ENCODE results near the gene AEBP2. TPM values are rescaled to one million over a fixed set of nuclear protein-coding genes. Genes with fewer than 3 reads are reported as not detected.
A peak's percentile ranks its signal among the peaks of the same experiment; 100 is the strongest.

Gene AEBP2
- total and polyA plus RNA-seq, 3 experiments from 2014 or later, result 14.8 to 77.0 (median 73.6) TPM

- no peak overlapping the region for H3K27ac Mint-ChIP-seq
- Histone ChIP-seq H3K4me3 (ENCODE audit: low read length) (no peak overlapping the region), H3K9me3 (ENCODE audit: low read length) (no peaks in the 10 kb centered on the region), H3K4me1 (ENCODE audit: insufficient read depth, low read length) (peaks cover 6% of the 10 kb centered on the region), H3K36me3 (ENCODE audit: insufficient read depth, low read length) (no peaks in the 10 kb centered on the region), H3K27ac (ENCODE audit: low read depth, low read length) (no peak overlapping the region), H3K27me3 (ENCODE audit: insufficient read depth, low read length, poor library complexity, severe bottlenecking) (no peaks in the 10 kb centered on the region)
- ChIA-PET POLR2A (no interaction called here), CTCF (no interaction called here)
- no peak for DNase-seq
- peaks cover 32 to 35% (median 34%) of the 10 kb centered on the region in 3 donors for H3K4me1 Mint-ChIP-seq
- H3K9me3 Mint-ChIP-seq, result no peaks in the 10 kb centered on the region
- no peak overlapping the region for H3K4me3 Mint-ChIP-seq
- peaks cover 0 to 10% (median 6%) of the 10 kb centered on the region in 3 donors for H3K36me3 Mint-ChIP-seq
- H3K27me3 Mint-ChIP-seq, result no peaks in the 10 kb centered on the region
Measured at GRCh38 chr12:19527866-19528265, 88.6 kb downstream of the AEBP2 start.

DNA sequence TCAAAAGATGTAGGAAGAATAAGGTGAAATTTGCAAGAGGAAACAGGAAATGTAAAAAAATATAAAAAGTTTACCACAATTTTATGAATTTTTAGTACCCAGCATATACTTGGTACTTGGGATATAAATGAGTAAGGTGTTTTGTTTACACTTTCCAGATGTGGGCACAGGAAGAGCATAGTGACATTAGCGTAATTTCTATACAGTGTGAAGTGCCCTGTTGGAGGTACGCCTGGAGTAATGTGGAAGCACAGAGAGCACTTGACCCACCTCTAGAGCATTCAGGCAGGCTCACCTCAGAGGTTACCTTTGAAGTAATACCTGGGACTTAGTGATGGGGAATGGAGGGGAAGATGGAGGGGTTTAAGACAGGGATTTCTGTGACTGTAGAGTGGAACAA is 89.5 kb downstream of the AEBP2 start:
- H3K27me3 Mint-ChIP-seq, result no peaks in the 10 kb centered on the region
- peaks cover 32 to 35% (median 34%) of the 10 kb centered on the region in 3 donors for H3K4me1 Mint-ChIP-seq
- peaks cover 0 to 10% (median 8%) of the 10 kb centered on the region in 3 donors for H3K36me3 Mint-ChIP-seq
- ChIA-PET POLR2A (no interaction called here), CTCF (no interaction called here)
- H3K4me3 Mint-ChIP-seq, result peak overlapping the region in 3 of 7 donors; percentile 24 to 40 (median 36)
- H3K4me3 ChIP-seq (ENCODE audit: low read length), result no peak overlapping the region
- H3K27ac Mint-ChIP-seq, result peak overlapping the region in 6 of 8 donors; percentile 26 to 84 (median 60)
- H3K36me3 ChIP-seq (ENCODE audit: insufficient read depth, low read length), result no peaks in the 10 kb centered on the region
- no peaks in the 10 kb centered on the region for H3K9me3 Mint-ChIP-seq
- H3K27me3 ChIP-seq (ENCODE audit: insufficient read depth, low read length, poor library complexity, severe bottlenecking), result no peaks in the 10 kb centered on the region
- DNase-seq, result no peak
- peaks cover 6% of the 10 kb centered on the region for H3K4me1 ChIP-seq (ENCODE audit: insufficient read depth, low read length)
- no peaks in the 10 kb centered on the region for H3K9me3 ChIP-seq (ENCODE audit: low read length)
- no peak overlapping the region for H3K27ac ChIP-seq (ENCODE audit: low read depth, low read length)

DNA sequence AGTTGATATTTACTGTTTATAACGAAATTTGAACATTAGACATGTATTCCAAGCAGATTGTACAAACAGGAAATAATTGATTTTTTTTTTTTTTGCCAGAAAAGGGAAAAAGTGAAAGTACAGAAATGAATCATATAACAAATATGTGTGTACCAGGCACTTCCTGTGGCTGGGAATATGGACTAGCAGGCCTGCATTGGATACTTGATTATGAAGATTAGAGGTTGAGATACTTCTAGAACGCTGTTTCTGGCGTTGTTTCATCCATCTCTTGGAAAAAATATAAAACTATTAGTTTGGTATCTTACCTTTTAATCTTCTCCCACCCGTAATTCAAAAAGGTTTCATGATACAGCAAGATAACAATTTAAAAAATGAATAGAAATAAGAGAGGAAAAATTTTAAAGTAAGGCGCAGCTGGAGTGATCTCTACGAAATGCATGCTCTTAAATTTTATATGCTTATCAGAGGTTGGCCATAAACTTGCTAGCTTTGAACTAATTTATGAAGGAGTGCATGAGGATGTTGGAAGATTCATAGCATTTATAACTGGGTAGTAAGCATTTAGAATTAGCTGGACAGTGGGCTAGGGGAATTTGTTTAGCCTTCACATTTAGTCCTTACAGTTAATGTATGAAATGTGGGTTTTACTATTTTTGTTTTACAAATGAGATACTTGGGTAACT is 90.8 kb downstream of the AEBP2 start:
- H3K4me1 Mint-ChIP-seq, result peaks cover 34 to 35% (median 34%) of the 10 kb centered on the region in 3 donors
- H3K4me3 Mint-ChIP-seq, result no peak overlapping the region

DNA sequence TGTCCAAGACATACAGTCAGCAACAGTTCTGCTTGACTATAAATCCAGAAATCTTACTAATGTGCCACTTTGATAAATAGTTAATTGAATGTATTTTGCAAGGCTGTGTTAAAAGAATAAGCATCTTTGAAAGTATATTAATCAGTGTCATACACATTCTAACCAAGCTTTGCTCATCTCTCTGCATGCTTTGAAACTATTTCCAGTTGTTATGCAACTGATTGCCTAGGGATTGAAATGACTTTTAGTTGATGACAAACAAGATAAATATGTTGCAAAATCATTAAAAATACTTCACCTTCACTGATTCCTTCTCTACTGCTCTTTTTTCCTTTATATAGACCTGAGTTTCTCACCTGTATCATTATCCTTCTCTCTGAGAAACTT is 91.3 kb downstream of the AEBP2 start:
- H3K27ac ChIP-seq (ENCODE audit: low read depth, low read length), result no peak overlapping the region
- Mint-ChIP-seq H3K36me3 (peaks cover 7 to 12% (median 10%) of the 10 kb centered on the region in 3 donors), H3K27ac (no peak overlapping the region), H3K4me3 (no peak overlapping the region), H3K27me3 (no peaks in the 10 kb centered on the region), H3K9me3 (peaks cover 6 to 9% (median 7%) of the 10 kb centered on the region in 5 donors), H3K4me1 (peaks cover 34 to 37% (median 35%) of the 10 kb centered on the region in 3 donors)
- no peak for DNase-seq
- CTCF ChIA-PET, result no interaction called here
- H3K9me3 ChIP-seq (ENCODE audit: low read length), result no peaks in the 10 kb centered on the region
- POLR2A ChIA-PET, result no interaction called here
- H3K4me3 ChIP-seq (ENCODE audit: low read length), result no peak overlapping the region
- peaks cover 6% of the 10 kb centered on the region for H3K4me1 ChIP-seq (ENCODE audit: insufficient read depth, low read length)
- no peaks in the 10 kb centered on the region for H3K27me3 ChIP-seq (ENCODE audit: insufficient read depth, low read length, poor library complexity, severe bottlenecking)
- no peaks in the 10 kb centered on the region for H3K36me3 ChIP-seq (ENCODE audit: insufficient read depth, low read length)

More for the DNA sequence above, 90.8 kb downstream of the AEBP2 start:
- CTCF ChIA-PET, result no interaction called here
- POLR2A ChIA-PET, result no interaction called here
- no peaks in the 10 kb centered on the region for H3K9me3 ChIP-seq (ENCODE audit: low read length)
- Mint-ChIP-seq H3K36me3 (peaks cover 2 to 9% (median 8%) of the 10 kb centered on the region in 3 donors), H3K27ac (no peak overlapping the region), H3K9me3 (peaks cover 2 to 3% (median 2%) of the 10 kb centered on the region in 5 donors), H3K27me3 (no peaks in the 10 kb centered on the region)
- no peaks in the 10 kb centered on the region for H3K27me3 ChIP-seq (ENCODE audit: insufficient read depth, low read length, poor library complexity, severe bottlenecking)
- H3K4me3 ChIP-seq (ENCODE audit: low read length), result no peak overlapping the region
- DNase-seq, result no peak
- no peaks in the 10 kb centered on the region for H3K36me3 ChIP-seq (ENCODE audit: insufficient read depth, low read length)
- H3K4me1 ChIP-seq (ENCODE audit: insufficient read depth, low read length), result peaks cover 6% of the 10 kb centered on the region
- no peak overlapping the region for H3K27ac ChIP-seq (ENCODE audit: low read depth, low read length)

DNA sequence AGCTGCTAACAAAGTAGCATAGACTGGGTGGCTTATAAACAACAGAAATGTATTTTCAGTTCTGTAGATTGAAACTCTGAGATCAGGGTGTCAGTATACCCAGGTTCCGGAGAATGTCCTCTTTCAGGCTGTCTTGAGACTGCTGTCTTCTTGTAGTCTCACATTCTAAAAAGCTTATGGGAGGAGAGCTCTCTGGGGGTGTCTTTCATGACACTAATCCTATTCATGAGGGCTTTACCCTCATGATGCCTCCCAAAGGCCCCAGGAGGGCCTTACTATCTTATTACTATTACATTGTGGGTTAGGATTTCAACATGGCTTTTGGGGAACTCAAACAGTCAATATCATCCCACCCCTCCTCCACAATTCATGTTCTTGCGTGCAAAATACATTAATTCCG is 94.3 kb downstream of the AEBP2 start:
- Histone ChIP-seq H3K4me3 (ENCODE audit: low read length) (no peak overlapping the region), H3K27me3 (ENCODE audit: insufficient read depth, low read length, poor library complexity, severe bottlenecking) (no peaks in the 10 kb centered on the region), H3K36me3 (ENCODE audit: insufficient read depth, low read length) (no peaks in the 10 kb centered on the region), H3K4me1 (ENCODE audit: insufficient read depth, low read length) (peaks cover 6% of the 10 kb centered on the region), H3K27ac (ENCODE audit: low read depth, low read length) (no peak overlapping the region), H3K9me3 (ENCODE audit: low read length) (no peaks in the 10 kb centered on the region)
- POLR2A ChIA-PET, result no interaction called here
- no peak overlapping the region for H3K27ac Mint-ChIP-seq
- peaks cover 11 to 21% (median 11%) of the 10 kb centered on the region in 3 donors for H3K36me3 Mint-ChIP-seq
- DNase-seq, result no peak
- no peaks in the 10 kb centered on the region for H3K27me3 Mint-ChIP-seq
- H3K4me3 Mint-ChIP-seq, result no peak overlapping the region
- CTCF ChIA-PET, result no interaction called here
- H3K9me3 Mint-ChIP-seq, result peaks cover 9 to 15% (median 10%) of the 10 kb centered on the region in 5 donors
- peaks cover 18 to 26% (median 18%) of the 10 kb centered on the region in 3 donors for H3K4me1 Mint-ChIP-seq

DNA sequence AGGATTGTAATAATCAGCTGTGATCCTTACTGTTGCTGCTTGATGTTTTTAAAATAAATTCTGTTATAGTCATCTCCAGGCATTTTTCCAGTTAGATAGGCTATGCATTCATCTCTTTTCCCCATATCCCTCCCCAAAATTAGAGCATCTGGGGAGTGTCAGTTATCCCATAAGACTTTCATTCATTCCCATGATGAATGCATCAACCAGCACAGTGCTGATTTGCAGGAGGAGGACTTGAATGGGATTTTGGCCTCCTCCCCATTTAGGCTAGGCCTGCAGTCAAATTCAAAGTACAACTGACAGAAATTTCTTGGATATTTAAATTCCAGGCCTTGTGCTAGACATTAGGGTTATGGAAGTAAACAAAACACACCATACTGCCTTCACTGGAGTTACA is 99.8 kb downstream of the AEBP2 start:
- POLR2A ChIA-PET, result no interaction called here
- CTCF ChIA-PET, result no interaction called here

DNA sequence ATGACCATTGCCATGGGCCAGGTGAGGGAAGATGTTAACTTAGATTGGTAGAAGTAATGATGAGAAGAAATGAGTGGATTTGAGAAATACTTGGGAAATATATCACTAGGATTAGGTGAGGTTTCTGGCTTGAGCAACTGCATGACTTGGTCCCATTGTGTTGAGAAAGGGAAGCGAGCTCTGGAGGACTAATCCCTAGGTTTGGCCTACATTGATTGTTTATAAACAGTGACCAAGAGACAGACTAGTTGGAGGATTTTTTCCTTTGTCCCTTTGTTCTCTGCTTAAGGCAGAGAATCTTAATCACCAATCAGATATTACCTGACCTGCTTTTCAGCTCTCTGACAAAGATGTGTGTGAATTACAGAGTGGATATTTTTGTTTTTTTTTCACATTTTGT is 100.5 kb downstream of the AEBP2 start:
- no peaks in the 10 kb centered on the region for H3K36me3 ChIP-seq (ENCODE audit: insufficient read depth, low read length)
- H3K27ac Mint-ChIP-seq, result peak overlapping the region in 2 of 8 donors; percentile 9 to 25
- peaks cover 9 to 14% (median 10%) of the 10 kb centered on the region in 5 donors for H3K9me3 Mint-ChIP-seq
- H3K27me3 ChIP-seq (ENCODE audit: insufficient read depth, low read length, poor library complexity, severe bottlenecking), result no peaks in the 10 kb centered on the region
- H3K27ac ChIP-seq (ENCODE audit: low read depth, low read length), result no peak overlapping the region
- H3K4me3 Mint-ChIP-seq, result no peak overlapping the region
- ChIA-PET CTCF (no interaction called here), POLR2A (no interaction called here)
- H3K4me3 ChIP-seq (ENCODE audit: low read length), result no peak overlapping the region
- no peaks in the 10 kb centered on the region for H3K4me1 ChIP-seq (ENCODE audit: insufficient read depth, low read length)
- peaks cover 0 to 9% (median 6%) of the 10 kb centered on the region in 3 donors for H3K4me1 Mint-ChIP-seq
- H3K9me3 ChIP-seq (ENCODE audit: low read length), result no peaks in the 10 kb centered on the region
- H3K36me3 Mint-ChIP-seq, result peaks cover 19 to 54% (median 24%) of the 10 kb centered on the region in 3 donors
- H3K27me3 Mint-ChIP-seq, result no peaks in the 10 kb centered on the region
- no peak for DNase-seq

More for the DNA sequence above, 99.8 kb downstream of the AEBP2 start:
- Mint-ChIP-seq H3K36me3 (peaks cover 18 to 50% (median 19%) of the 10 kb centered on the region in 3 donors), H3K9me3 (peaks cover 9 to 15% (median 10%) of the 10 kb centered on the region in 5 donors), H3K27me3 (no peaks in the 10 kb centered on the region), H3K4me3 (no peak overlapping the region), H3K27ac (peak overlapping the region in 1 of 8 donors; percentile 6), H3K4me1 (peaks cover 0 to 9% (median 6%) of the 10 kb centered on the region in 3 donors)
- Histone ChIP-seq H3K9me3 (ENCODE audit: low read length) (no peaks in the 10 kb centered on the region), H3K4me1 (ENCODE audit: insufficient read depth, low read length) (no peaks in the 10 kb centered on the region), H3K27me3 (ENCODE audit: insufficient read depth, low read length, poor library complexity, severe bottlenecking) (no peaks in the 10 kb centered on the region), H3K36me3 (ENCODE audit: insufficient read depth, low read length) (no peaks in the 10 kb centered on the region), H3K4me3 (ENCODE audit: low read length) (no peak overlapping the region), H3K27ac (ENCODE audit: low read depth, low read length) (no peak overlapping the region)
- DNase-seq, result no peak

DNA sequence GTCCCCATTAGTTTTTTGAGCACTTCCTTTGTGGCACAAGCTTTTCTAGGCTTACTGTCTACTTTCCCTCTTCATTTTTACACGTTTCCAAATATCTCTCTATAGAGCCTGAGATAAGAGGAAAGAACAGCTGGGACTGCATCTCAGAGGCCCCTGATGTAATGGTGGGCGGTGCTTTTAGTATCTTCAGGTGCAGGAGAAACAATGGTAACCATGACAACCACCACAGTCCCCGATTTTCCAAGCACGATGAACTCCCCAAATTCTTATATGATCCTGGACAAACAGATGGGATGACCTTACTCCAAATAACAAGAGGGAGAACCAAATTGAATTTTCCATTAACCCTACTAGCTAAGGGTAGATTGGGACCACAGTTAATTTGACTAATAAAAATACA is 103.3 kb downstream of the AEBP2 start:
- POLR2A ChIA-PET, result no interaction called here
- peaks cover 18 to 36% (median 18%) of the 10 kb centered on the region in 3 donors for H3K36me3 Mint-ChIP-seq

More for the DNA sequence above, 103.3 kb downstream of the AEBP2 start:
- peak overlapping the region in 1 of 8 donors; percentile 23 for H3K27ac Mint-ChIP-seq
- peaks cover 0 to 6% (median 3%) of the 10 kb centered on the region in 3 donors for H3K4me1 Mint-ChIP-seq
- Histone ChIP-seq H3K27ac (ENCODE audit: low read depth, low read length) (no peak overlapping the region), H3K9me3 (ENCODE audit: low read length) (no peaks in the 10 kb centered on the region), H3K4me3 (ENCODE audit: low read length) (no peak overlapping the region), H3K27me3 (ENCODE audit: insufficient read depth, low read length, poor library complexity, severe bottlenecking) (no peaks in the 10 kb centered on the region), H3K4me1 (ENCODE audit: insufficient read depth, low read length) (no peaks in the 10 kb centered on the region), H3K36me3 (ENCODE audit: insufficient read depth, low read length) (no peaks in the 10 kb centered on the region)
- H3K27me3 Mint-ChIP-seq, result no peaks in the 10 kb centered on the region
- DNase-seq, result no peak
- CTCF ChIA-PET, result interaction anchor here (0.6 kb wide), 1 partner anchor 27 kb away, joined by 5 read pairs; no protein-coding TSS in a partner anchor
- H3K9me3 Mint-ChIP-seq, result no peaks in the 10 kb centered on the region
- no peak overlapping the region for H3K4me3 Mint-ChIP-seq

All from CD8-positive, alpha-beta memory T cell (primary cell).